Endothelial cell of umbilical vein (primary cell): ENCODE results near the gene C4orf50. TPM values are rescaled to one million over a fixed set of nuclear protein-coding genes. Genes with fewer than 3 reads are reported as not detected.

Experiments
- BruUV-seq: library from RNA; stranded (reverse); fragments of 400-500 nt; replicated peaks from 2 replicates; lab custom pipeline; 2021; lab: Mats Ljungman, UMichigan
- CTCF ChIA-PET: fragments of 300-600, 350-600 bp; sonication (Branson Sonifier 250); formaldehyde crosslinking; loops from one replicate; lab custom pipeline; 2021; ENCODE audit warnings: antibody characterized with exemption, inconsistent platforms; lab: Charles Lee
- POLR2A ChIA-PET: fragments of 300-600, 350-600 bp; sonication (Branson Sonifier 250); formaldehyde crosslinking; loops from one replicate; lab custom pipeline; 2021; ENCODE audit warnings: antibody characterized with exemption, inconsistent platforms; lab: Charles Lee
- DNase-seq: peaks from one replicate; pipeline ENCODE4 v3.0.0-alpha.2; 2011; ENCODE audit warnings: low read depth, low spot score
- FAIRE-seq: peaks from 2 replicates; lab custom pipeline; 2011; peaks lifted over from hg19 to GRCh38; lab: Jason Lieb, UNC
- H2AFZ ChIP-seq: 2 replicates; pipeline ENCODE4 v1.6.0; 2012; ENCODE audit warnings: low read depth, low read length, control low read depth, inconsistent platforms
- H3K27ac ChIP-seq: 2 replicates; pipeline ENCODE4 v1.5.1; 2011; ENCODE audit warnings: low read depth, mild to moderate bottlenecking, control low read depth, low read length, moderate library complexity; ENCODE audit not compliant: insufficient read depth
- H3K27me3 ChIP-seq, 2 experiments: 2 replicates each; pipeline versions ENCODE4 v1.6.0 to v1.6.1; 2011; ENCODE audit warnings: low read length in 2 of 2, mixed read lengths in 1 of 2; ENCODE audit not compliant: control insufficient read depth in 2 of 2, insufficient read depth in 2 of 2
- H3K36me3 ChIP-seq, 2 experiments: 2 replicates in 1 of 2; 3 replicates in 1 of 2; pipeline ENCODE4 v1.5.1; 2011; ENCODE audit warnings: low read length in 2 of 2, mild to moderate bottlenecking in 1 of 2, moderate library complexity in 1 of 2; ENCODE audit not compliant: control insufficient read depth in 2 of 2, insufficient read depth in 2 of 2; ENCODE audit errors: extremely low read depth in 1 of 2
- H3K4me1 ChIP-seq: 3 replicates; pipeline ENCODE4 v1.5.1; 2011; ENCODE audit warnings: mild to moderate bottlenecking, low read length; ENCODE audit not compliant: control insufficient read depth, insufficient read depth; ENCODE audit errors: extremely low read depth
- H3K4me2 ChIP-seq: 2 replicates; pipeline ENCODE4 v1.6.1; 2011; ENCODE audit warnings: low read length, control low read depth, mixed read lengths; ENCODE audit not compliant: insufficient read depth
- H3K4me3 ChIP-seq, 3 experiments: fragments of 200-600 bp in 1 of 3; sonication (generic), shearing (Covaris generic) in 1 of 3; replicated peaks in 1 of 3; 2 replicates each; pipeline ENCODE4 v1.5.1; 2011 to 2016; ENCODE audit warnings: control low read depth in 3 of 3, low read length in 3 of 3, mild to moderate bottlenecking in 2 of 3, inconsistent platforms in 1 of 3, low read depth in 1 of 3, moderate library complexity in 1 of 3; ENCODE audit not compliant: insufficient read depth in 1 of 3
- H3K79me2 ChIP-seq: 2 replicates; pipeline ENCODE4 v1.6.0; 2012; ENCODE audit warnings: low read length, inconsistent platforms; ENCODE audit not compliant: control insufficient read depth, insufficient read depth
- H3K9ac ChIP-seq: replicated peaks from 2 replicates; pipeline ENCODE3; 2011; ENCODE audit warnings: low read length, control low read depth; ENCODE audit not compliant: insufficient read depth; ENCODE audit errors: extremely low read depth
- H3K9me1 ChIP-seq: replicated peaks from 3 replicates; pipeline ENCODE4 v1.6.0; 2011; ENCODE audit warnings: mild to moderate bottlenecking, low read length; ENCODE audit not compliant: control insufficient read depth, insufficient read depth; ENCODE audit errors: extremely low read depth
- H3K9me3 ChIP-seq: replicated peaks from 2 replicates; pipeline ENCODE4 v1.5.1; 2012; ENCODE audit warnings: low read length, inconsistent platforms; ENCODE audit not compliant: control insufficient read depth, insufficient read depth
- H4K20me1 ChIP-seq: replicated peaks from 2 replicates; pipeline ENCODE3; 2011; ENCODE audit warnings: mild to moderate bottlenecking, low read length; ENCODE audit not compliant: control insufficient read depth, insufficient read depth; ENCODE audit errors: extremely low read depth
- EZH2 ChIP-seq: IDR thresholded peaks from 2 replicates; pipeline ENCODE4 v1.6.1; 2012; ENCODE audit warnings: borderline replicate concordance, low read depth, mild to moderate bottlenecking, moderate library complexity, low read length, inconsistent platforms; ENCODE audit not compliant: severe bottlenecking
- FOS ChIP-seq: IDR thresholded peaks from 2 replicates; pipeline ENCODE4 v1.6.1; 2011; ENCODE audit warnings: mild to moderate bottlenecking, low read length, moderate library complexity, borderline replicate concordance; ENCODE audit not compliant: insufficient read depth
- GATA2 ChIP-seq: IDR thresholded peaks from 2 replicates; pipeline ENCODE4 v1.7.0; 2011; ENCODE audit warnings: low read depth, mild to moderate bottlenecking, moderate library complexity, mixed read lengths, low read length; ENCODE audit not compliant: insufficient read length, insufficient read depth
- JUN ChIP-seq: IDR thresholded peaks from 2 replicates; pipeline ENCODE4 v1.6.1; 2011; ENCODE audit warnings: borderline replicate concordance, low read depth; ENCODE audit not compliant: insufficient read length, insufficient read depth
- MYC ChIP-seq: IDR thresholded peaks from one replicate; pipeline ENCODE4 v1.6.1; 2011; ENCODE audit warnings: mild to moderate bottlenecking, low read depth, low read length
- POLR2A ChIP-seq: IDR thresholded peaks from 2 replicates; pipeline ENCODE4 v1.6.1; 2012; ENCODE audit warnings: low read depth, mild to moderate bottlenecking, control low read depth, low read length
- POLR2AphosphoS5 ChIP-seq: IDR thresholded peaks from 2 replicates; pipeline ENCODE4 v1.6.1; 2012; ENCODE audit warnings: low read depth, mild to moderate bottlenecking, control low read depth, low read length, moderate library complexity; ENCODE audit not compliant: insufficient read depth
- dilution Hi-C: fragments of 300-500 bp; cut with MboI; formaldehyde crosslinking; loops from one replicate; pipeline ENCODE4 v1.15.0; 2019; ENCODE audit warnings: low sequenced_read_pairs; ENCODE audit not compliant: extremely low pct_ligation_motif_present
- intact Hi-C: fragments of 100-400 bp; cut with micrococcal nuclease; formaldehyde crosslinking; loops from one replicate; pipeline ENCODE4 v1.10.0; 2022
- polyA plus RNA-seq, 4 experiments: library from polyadenylated mRNA; depleted of rRNA in 3 of 4; stranded (reverse) in 3 of 4; unstranded in 1 of 4; fragments of >200 nt; gene quantifications; 2 replicates each; pipeline versions ENCODE4 v1.2.1 to v1.2.3, GENCODE V29; 2011 to 2012; ENCODE audit warnings: missing spikeins in 1 of 4
- total RNA-seq: library from RNA; stranded (reverse); gene quantifications from 2 replicates; pipeline ENCODE4 v1.2.3, GENCODE V29; 2021
- TF ChIP-seq, protein P1 (sequence below): IDR thresholded peaks from 2 replicates; pipeline ENCODE4 v1.6.1; 2011; ENCODE audit not compliant: insufficient read depth, insufficient read length
- TF ChIP-seq, protein P2 (sequence below), 2 donors: IDR thresholded peaks; 1 replicate in 1 of 2; 2 replicates in 1 of 2; pipeline ENCODE4 v1.5.1; 2011; ENCODE audit warnings: low read length in 2 of 2, mild to moderate bottlenecking in 2 of 2, moderate library complexity in 2 of 2, control low read depth in 1 of 2, inconsistent platforms in 1 of 2, low read depth in 1 of 2; ENCODE audit not compliant: insufficient read depth in 1 of 2; ENCODE audit errors: extremely low read depth in 1 of 2

C4orf50 gene
- total and polyA plus RNA-seq, 2 donors (not counting 3 experiments of a cell fraction or from before 2014, with no cell fraction given), result not detected

DNA sequence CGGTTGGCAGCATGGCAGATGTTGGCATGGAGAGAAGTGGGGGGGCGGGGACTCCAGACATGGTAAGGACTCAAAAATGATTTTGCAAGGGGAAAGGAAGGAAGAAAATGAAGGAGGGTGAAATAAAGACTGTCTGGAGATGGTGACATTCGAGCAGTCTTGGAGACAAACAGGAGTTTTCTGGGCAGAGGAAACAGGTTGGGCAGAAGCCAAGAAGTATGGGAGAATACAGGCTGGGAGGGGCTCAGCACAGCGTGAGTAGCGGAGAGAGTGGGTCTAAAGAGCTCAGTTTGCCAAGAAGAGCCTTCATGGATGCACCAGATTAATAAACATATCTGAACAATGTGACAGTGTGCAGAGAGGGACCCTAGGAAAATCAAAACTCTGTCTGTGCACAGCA lies 112.0 kb downstream of the C4orf50 start:
- H3K9me1 ChIP-seq, result no peaks in the 10 kb centered on the region
- no peak overlapping the region for H3K4me2 ChIP-seq
- no peak overlapping the region for H3K9ac ChIP-seq
- dilution Hi-C loops, result no loop called here
- TF ChIP-seq MYC (no peak), GATA2 (no peak), POLR2AphosphoS5 (no peak), EZH2 (no peak), JUN (no peak), FOS (no peak), POLR2A (no peak)
- TF ChIP-seq, protein P1, sequence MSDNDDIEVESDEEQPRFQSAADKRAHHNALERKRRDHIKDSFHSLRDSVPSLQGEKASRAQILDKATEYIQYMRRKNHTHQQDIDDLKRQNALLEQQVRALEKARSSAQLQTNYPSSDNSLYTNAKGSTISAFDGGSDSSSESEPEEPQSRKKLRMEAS, result no peak
- TF ChIP-seq, protein P2, sequence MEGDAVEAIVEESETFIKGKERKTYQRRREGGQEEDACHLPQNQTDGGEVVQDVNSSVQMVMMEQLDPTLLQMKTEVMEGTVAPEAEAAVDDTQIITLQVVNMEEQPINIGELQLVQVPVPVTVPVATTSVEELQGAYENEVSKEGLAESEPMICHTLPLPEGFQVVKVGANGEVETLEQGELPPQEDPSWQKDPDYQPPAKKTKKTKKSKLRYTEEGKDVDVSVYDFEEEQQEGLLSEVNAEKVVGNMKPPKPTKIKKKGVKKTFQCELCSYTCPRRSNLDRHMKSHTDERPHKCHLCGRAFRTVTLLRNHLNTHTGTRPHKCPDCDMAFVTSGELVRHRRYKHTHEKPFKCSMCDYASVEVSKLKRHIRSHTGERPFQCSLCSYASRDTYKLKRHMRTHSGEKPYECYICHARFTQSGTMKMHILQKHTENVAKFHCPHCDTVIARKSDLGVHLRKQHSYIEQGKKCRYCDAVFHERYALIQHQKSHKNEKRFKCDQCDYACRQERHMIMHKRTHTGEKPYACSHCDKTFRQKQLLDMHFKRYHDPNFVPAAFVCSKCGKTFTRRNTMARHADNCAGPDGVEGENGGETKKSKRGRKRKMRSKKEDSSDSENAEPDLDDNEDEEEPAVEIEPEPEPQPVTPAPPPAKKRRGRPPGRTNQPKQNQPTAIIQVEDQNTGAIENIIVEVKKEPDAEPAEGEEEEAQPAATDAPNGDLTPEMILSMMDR (IDR thresholded peaks at IDR 0.05; ENCODE audit: extremely low read depth in 1 of 2, insufficient read depth in 1 of 2, low read depth in 1 of 2, low read length in 2 of 2), result no peak
- no peak overlapping the region for H3K4me3 ChIP-seq
- no peak overlapping the region for H2AFZ ChIP-seq
- FAIRE-seq (no peak), DNase-seq (no peak)
- BruUV-seq, result no TSS peak
- H3K27me3 ChIP-seq, result no peaks in the 10 kb centered on the region
- intact Hi-C loops, result no loop called here
- ChIA-PET POLR2A (no interaction called here), CTCF (no interaction called here)
- H3K9me3 ChIP-seq, result no peaks in the 10 kb centered on the region
- H3K36me3 ChIP-seq, result no peaks in the 10 kb centered on the region
- H3K27ac ChIP-seq, result no peak overlapping the region
- no peaks in the 10 kb centered on the region for H3K79me2 ChIP-seq
- H4K20me1 ChIP-seq, result no peaks in the 10 kb centered on the region
- H3K4me1 ChIP-seq, result no peaks in the 10 kb centered on the region
